Measurements from ENCODE around the gene TBCA. TPM values are rescaled to one million over a fixed set of nuclear protein-coding genes. Genes with fewer than 3 reads are reported as not detected.
"Not testable (repeated sequence)": the region's sequence is repeated elsewhere in the genome, so short reads cannot be mapped to it uniquely, and the experiment has no call there.

TBCA gene
- total RNA-seq, 1 experiment from 2014 or later, result 310 TPM

GRCh38 chr5:77758141-77758938 lies 17.8 kb downstream of the TBCA start:
- intact Hi-C loops (cut with micrococcal nuclease), result no loop called here
- POLR2A ChIA-PET, result no interaction called here
- Mint-ChIP-seq H3K4me3 (ENCODE audit: unreplicated experiment) (no peak overlapping the region), H3K36me3 (ENCODE audit: insufficient read depth, unreplicated experiment) (peaks cover 11% of the 10 kb centered on the region), H3K9me3 (ENCODE audit: unreplicated experiment) (no peaks in the 10 kb centered on the region), H3K27ac (ENCODE audit: low read depth, unreplicated experiment) (peak overlapping the region; percentile 14), H3K27me3 (ENCODE audit: insufficient read depth, unreplicated experiment) (no peaks in the 10 kb centered on the region), H3K4me1 (ENCODE audit: insufficient read depth, unreplicated experiment) (peaks cover 21% of the 10 kb centered on the region)
- CTCF ChIA-PET, result interaction anchor here (0.6 kb wide), 2 partner anchors 12 to 80 kb away, joined by 3 to 4 read pairs; no protein-coding TSS in a partner anchor
- no peak for TF ChIP-seq CTCF (IDR thresholded peaks at IDR 0.05; ENCODE audit: unreplicated experiment)
- no TSS peak for BruUV-seq (replicated peaks)
- DNase-seq (ENCODE audit: unreplicated experiment), result no peak

GRCh38 chr5:77751328-77752023 lies 24.7 kb downstream of the TBCA start:
- POLR2A ChIA-PET, result interaction anchor here (1.2 to 1.4 kb wide), 2 partner anchors 15 to 24 kb away, joined by 3 to 4 read pairs; no protein-coding TSS in a partner anchor
- Mint-ChIP-seq H3K36me3 (ENCODE audit: insufficient read depth, unreplicated experiment) (peaks cover 10% of the 10 kb centered on the region), H3K27ac (ENCODE audit: low read depth, unreplicated experiment) (no peak overlapping the region), H3K4me3 (ENCODE audit: unreplicated experiment) (no peak overlapping the region), H3K4me1 (ENCODE audit: insufficient read depth, unreplicated experiment) (peaks cover 15% of the 10 kb centered on the region), H3K27me3 (ENCODE audit: insufficient read depth, unreplicated experiment) (no peaks in the 10 kb centered on the region), H3K9me3 (ENCODE audit: unreplicated experiment) (no peaks in the 10 kb centered on the region)
- no TSS peak for BruUV-seq (replicated peaks)
- TF ChIP-seq CTCF (IDR thresholded peaks at IDR 0.05; ENCODE audit: unreplicated experiment), result no peak
- DNase-seq (ENCODE audit: unreplicated experiment), result no peak
- CTCF ChIA-PET, result interaction anchor here (0.6 kb wide), 1 partner anchor 16 kb away, joined by 4 read pairs; no protein-coding TSS in a partner anchor
- intact Hi-C loops (cut with micrococcal nuclease), result no loop called here

- H3K4me1 Mint-ChIP-seq (ENCODE audit: insufficient read depth, unreplicated experiment), result peaks cover 15% of the 10 kb centered on the region
- ChIA-PET POLR2A (interaction anchor here (1.2 to 1.4 kb wide), 2 partner anchors 14 to 24 kb away, joined by 3 to 4 read pairs; no protein-coding TSS in a partner anchor), CTCF (interaction anchor here (0.6 kb wide), 1 partner anchor 16 kb away, joined by 4 read pairs; no protein-coding TSS in a partner anchor)
- H3K27me3 Mint-ChIP-seq (ENCODE audit: insufficient read depth, unreplicated experiment); H3K9me3 Mint-ChIP-seq (ENCODE audit: unreplicated experiment); H3K4me3 Mint-ChIP-seq (ENCODE audit: unreplicated experiment); intact Hi-C loops (cut with micrococcal nuclease); BruUV-seq (replicated peaks); DNase-seq (ENCODE audit: unreplicated experiment); H3K27ac Mint-ChIP-seq (ENCODE audit: low read depth, unreplicated experiment); H3K36me3 Mint-ChIP-seq (ENCODE audit: insufficient read depth, unreplicated experiment): not testable (repeated sequence)
Observed at GRCh38 chr5:77750928-77751327, 25.2 kb downstream of the TBCA start.

- intact Hi-C loops (cut with micrococcal nuclease), result no loop called here
- POLR2A ChIA-PET, result interaction anchor here (0.7 kb wide), 1 partner anchor 149 kb away, joined by 4 read pairs; no protein-coding TSS in a partner anchor
- peaks cover 10% of the 10 kb centered on the region for H3K36me3 Mint-ChIP-seq (ENCODE audit: insufficient read depth, unreplicated experiment)
- H3K27ac Mint-ChIP-seq (ENCODE audit: low read depth, unreplicated experiment), result no peak overlapping the region
- no peaks in the 10 kb centered on the region for H3K27me3 Mint-ChIP-seq (ENCODE audit: insufficient read depth, unreplicated experiment)
- no TSS peak for BruUV-seq (replicated peaks)
- no peak for DNase-seq (ENCODE audit: unreplicated experiment)
- peaks cover 24% of the 10 kb centered on the region for H3K4me1 Mint-ChIP-seq (ENCODE audit: insufficient read depth, unreplicated experiment)
- CTCF ChIA-PET, result no interaction called here
- no peak overlapping the region for H3K4me3 Mint-ChIP-seq (ENCODE audit: unreplicated experiment)
- TF ChIP-seq CTCF (IDR thresholded peaks at IDR 0.05; ENCODE audit: unreplicated experiment), result no peak
- no peaks in the 10 kb centered on the region for H3K9me3 Mint-ChIP-seq (ENCODE audit: unreplicated experiment)
Observed at GRCh38 chr5:77748160-77748559, 28.0 kb downstream of the TBCA start.
